HG02610 (cell line): ENCODE data around the gene SLC51A.
"Not testable (repeated sequence)": the region's sequence is repeated elsewhere in the genome, so short reads cannot be mapped to it uniquely, and the experiment has no call there.

Experiments used
- ATAC-seq: cut with Tn5 transposase; IDR thresholded peaks from one replicate; pipeline ENCODE4 v1.9.1; 2021; ENCODE audit warnings: mild to moderate bottlenecking, moderate library complexity; ENCODE audit not compliant: unreplicated experiment

The SLC51A gene

DNA sequence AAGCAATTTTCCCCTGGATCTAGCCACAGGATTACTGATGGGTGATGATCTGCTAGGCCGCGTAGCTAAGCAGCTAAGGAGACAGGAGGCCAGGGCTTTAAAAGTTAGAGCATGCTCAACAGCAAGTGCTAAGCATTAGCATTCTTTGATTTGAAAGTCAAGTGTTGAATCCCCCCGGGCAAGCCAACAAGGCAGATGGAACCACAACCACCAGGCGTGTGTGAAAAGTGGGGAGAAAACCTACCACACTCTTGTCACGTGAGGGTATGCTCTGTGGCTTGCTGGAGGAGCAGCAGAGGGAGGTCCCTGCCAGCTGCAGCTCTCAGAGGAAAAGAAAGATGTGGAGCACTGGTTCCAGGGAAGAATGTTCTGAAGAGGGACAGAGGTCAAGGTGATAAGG, 20.9 kb downstream of the SLC51A start:
- ATAC-seq: peak; percentile 37

DNA sequence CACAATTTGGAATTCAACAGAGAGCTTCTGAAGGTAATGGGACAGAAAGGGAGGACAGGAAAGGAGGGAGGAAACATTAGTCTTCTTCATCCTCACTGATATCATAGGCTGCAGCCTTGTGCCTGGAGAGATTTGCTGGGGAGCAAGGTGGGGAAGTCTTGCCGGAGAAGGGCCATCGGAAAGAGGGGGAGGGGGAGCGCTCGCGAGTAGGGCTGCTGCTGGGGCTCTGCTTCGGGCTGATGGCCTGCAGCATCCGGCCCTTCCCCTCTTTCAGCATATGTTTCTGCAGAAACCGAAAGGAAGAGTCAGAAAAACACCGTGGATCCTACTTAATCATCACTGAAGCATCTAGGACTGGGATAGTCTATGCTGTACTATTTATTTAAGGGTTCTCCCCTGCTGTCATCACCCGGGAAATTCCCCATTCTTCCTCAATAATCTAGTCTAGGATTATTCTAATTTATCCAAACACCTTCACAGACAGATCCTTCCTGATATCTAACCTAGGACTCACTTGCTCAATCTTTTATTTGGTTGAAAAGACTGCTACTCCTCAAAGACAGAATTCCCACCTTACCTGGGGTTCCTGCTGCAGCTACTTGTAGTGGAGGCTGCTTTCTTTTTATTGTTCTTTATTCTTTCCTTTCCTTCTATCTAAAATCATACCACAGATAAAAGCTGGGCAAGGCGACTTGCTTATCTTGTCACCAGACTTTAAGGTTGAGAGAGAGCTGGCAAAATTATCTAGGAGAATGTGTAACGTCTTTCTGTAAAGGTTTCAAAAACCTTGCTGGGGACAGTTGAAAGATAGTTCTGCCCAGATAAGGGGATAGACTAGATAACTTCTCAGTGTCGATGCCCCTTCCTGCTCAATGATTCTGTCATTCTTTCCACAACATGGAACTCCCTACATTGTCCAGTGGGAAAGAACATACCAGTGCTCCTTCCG, 22.6 kb downstream of the SLC51A start:
- ATAC-seq: no peak

DNA sequence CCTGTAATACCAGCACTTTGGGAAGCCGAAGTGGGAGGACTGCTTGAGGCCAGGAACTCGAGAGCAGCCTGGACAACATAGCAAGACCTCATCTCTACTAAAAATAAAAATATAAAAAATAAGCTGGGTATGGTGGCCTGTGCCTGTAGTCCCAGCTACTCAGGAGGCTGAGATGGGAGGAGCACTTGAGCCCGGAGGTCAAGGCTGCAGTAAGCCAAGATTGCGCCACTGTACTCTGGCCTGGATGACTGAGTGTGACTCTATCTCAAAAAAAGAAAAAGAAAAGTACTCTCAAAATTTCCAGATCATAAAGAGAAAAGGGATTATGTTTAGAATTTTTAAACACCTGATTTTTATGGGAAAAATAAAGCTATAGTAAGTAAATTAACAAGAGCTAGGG, 24.1 kb downstream of the SLC51A start:
- no peak for ATAC-seq

DNA sequence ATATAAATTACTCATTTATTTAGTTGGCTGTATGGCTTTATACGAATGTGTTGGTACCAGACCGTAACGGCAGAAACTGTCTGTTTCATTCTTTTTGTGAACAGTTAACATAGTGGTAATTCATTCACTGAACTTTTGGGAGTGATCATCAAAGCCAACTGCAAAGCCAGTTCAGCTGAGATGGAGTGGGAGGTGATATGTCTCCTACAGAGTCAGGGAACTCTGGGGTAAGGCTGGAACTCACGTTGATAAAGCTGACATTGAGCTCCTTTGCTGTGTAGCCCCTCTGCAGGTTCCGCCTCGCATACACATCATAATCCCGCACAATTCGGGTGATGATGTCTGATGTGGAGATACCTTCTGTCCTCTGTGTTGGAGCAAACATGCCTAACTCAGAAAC, 25.4 kb downstream of the SLC51A start:
- no peak for ATAC-seq

DNA sequence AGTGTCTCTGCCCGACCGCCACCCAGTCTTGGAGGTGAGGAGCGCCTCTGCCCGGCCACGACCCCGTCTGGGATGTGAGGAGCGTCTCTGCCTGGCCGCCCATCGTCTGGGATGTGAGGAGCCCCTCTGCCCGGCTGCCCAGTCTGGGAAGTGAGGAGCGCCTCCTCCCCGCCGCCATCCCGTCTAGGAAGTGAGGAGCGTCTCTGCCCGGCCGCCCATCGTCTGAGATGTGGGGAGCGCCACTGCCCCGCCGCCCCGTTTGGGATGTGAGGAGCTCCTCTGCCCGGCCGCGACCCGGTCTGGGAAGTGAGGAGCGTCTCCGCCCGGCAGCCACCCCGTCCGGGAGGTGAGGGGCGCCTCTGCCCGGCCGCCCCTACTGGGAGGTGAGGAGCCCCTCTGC, 27.8 kb downstream of the SLC51A start:
- not testable (repeated sequence) for ATAC-seq

DNA sequence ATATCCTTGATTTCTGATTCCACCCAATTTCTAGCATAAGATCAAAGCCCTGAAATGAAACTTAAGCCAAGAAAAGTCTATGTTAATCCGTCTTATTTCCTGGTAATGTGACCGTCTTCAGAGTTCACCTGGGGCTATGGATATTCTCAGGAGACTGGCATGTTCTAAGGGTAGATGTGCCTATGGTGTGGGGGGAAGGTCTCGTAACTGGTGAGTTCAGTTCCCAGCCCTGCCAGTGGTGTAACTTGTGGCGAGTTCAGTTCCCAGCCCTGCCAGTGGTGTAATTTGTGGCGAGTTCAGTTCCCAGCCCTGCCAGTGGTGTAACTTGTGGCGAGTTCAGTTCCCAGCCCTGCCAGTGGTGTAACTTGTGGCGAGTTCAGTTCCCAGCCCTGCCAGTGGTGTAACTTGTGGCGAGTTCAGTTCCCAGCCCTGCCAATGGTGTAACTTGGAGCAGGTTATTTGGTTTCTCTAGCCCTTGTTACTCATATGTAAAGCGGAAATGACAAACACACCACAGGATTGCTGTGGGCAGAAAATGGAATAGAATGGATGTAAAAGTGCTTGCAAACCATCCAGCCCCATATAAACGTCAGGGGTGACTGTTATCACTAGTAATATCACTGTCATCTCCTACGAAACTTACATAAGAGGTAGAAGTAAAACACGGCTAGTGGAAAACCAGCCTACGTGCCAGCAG, 30.4 kb downstream of the SLC51A start:
- no peak for ATAC-seq

DNA sequence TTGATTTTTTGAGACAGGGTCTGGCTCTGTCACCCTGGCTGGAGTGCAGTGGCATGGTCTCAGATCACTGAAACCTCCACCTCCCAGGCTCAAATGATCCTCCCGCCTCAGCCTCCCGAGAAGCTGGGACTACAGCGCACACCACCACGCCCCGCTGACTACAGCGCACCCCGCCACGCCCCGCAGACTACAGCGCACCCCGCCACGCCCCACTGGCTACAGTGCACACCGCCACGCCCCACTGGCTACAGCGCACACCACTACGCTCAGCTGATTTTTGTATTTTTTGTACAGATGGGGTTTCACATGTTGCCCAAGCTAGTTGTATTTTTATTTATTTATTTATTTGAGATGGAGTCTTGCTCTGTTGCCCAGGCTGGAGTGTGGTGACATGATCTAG, 35.6 kb downstream of the SLC51A start:
- no peak for ATAC-seq

DNA sequence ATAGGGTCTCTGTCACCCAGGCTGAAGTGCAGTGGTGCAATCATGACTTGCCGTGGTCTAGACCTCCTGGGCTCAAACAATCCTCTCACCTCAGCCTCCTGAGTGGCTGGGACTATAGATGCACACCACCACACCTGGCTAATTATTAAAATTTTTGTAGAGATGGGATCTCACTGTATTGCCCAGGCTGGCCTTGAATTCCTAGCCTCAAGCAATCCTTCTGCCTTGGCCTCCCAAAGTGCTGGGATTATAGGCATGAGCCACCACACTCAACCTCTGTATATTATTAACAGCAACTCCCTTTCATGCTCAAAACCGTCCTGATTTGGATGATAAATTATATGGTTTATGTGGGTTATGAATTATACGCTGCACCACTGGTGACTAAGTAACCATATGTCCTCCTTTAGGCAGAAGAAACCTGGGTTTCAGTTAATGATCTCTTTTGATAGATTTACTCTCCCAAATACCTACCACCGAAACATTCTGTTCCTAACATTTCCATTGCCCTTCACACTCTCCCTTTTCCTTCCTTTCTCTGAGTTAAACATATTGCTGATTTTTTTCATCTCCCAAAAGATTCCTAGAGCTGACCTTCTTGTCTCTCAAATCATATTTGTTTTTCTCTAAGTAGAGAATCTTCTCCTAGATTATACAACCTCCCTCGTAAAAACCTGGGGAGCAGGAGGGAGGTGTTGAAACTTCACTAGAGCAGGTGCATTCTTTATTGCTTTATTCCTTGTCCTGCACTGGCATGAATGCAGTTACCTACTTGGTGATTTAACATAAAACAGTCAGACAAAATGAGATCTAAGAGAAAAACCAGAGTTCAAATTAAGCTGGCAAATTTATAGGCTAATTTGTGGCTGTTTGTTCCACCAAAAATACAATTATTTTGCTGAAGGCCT, 38.3 kb downstream of the SLC51A start:
- no peak for ATAC-seq

DNA sequence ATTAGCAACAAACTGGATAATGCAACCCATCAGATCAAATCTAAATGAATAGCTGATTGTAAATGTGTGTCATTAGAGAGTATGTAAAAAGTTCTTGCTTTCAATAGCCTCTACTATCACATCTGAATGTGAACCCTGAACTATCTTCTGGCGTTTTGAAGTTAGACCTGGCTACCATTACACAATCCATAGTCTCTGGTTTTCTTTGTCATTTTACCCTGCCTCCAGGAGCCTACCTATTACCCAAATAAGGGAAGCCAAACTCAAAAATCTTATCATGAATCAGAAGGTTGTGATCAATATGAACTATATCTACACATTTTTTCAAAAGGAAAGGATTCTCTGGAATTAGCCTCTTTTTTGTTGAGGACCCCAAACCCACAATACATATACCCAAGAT, 39.4 kb downstream of the SLC51A start:
- ATAC-seq: no peak

DNA sequence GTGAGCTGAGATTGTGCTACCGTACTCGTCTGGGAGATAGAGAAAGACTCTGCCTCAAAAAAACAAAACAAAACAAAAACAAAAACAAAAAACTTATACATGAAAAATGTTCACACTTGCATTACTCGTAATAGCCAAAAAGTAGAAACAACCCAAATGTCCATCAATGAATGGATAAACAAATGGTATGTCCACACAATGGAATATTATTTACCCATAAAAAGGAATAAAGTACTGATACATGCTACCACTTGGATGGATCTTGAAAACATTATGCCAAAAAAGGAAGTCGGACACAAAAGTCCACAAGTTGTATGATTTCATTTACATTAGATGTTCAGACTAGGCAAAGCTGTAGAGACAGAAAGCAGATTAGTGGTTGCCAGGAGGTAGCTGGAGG, 44.5 kb downstream of the SLC51A start:
- ATAC-seq: no peak

DNA sequence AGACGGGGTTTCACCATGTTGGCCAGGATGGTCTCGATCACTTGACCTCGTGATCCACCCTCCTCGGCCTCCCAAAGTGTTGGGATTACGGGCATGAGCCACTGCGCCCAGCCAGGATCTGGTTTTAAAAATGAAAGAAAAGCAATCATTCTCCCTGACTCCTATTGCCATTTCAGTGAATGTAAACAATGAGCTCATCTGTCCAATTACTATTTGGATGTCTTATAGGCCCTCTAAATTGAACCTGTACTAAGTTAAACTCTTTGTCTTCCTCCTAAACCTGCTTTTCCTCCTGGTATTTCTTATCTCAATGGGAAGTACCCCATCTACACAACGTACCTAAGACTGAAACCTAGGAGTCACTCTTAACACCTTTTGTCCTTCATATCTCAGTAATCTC, 47.5 kb downstream of the SLC51A start:
- ATAC-seq: no peak

DNA sequence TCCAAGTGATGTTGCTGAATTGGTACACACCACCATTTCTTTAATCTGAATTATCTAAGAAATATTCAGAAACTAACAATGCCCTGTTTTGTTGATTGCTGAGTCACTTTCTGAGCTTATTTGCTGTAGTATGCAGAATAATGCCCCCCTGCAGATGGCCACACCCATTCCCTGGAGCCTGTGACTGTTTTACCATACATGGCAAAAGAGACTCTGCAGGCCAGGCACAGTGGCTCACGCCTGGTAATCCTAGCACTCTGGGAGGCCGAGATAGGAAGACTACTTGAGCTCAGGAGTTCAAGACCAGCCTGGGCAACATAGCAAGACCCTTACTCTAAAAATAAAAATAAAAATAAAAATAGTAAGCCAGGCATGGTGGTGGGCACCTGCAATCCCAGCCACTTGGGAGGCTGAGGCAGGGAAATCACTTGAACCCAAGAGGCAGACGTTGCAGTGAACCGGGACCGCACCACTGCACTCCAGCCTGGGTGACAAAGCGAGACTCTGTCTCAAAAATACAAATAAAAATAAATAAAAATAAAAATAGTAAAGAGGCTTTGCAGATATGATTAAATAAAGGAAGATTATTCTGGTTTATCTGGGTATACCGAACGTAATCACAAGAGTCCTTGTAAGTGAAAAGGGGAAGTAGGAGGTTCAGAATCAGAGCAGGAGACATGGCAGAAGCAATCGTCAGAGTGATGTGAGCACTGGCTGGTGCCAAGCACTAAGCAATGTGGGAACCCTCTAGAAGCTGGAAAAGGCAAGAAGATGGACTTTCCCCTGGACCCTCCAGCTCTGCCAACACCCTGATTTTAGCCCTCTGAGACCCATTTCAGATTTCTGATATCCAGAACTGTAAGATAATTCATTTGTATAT, 52.2 kb downstream of the SLC51A start:
- ATAC-seq: no peak

DNA sequence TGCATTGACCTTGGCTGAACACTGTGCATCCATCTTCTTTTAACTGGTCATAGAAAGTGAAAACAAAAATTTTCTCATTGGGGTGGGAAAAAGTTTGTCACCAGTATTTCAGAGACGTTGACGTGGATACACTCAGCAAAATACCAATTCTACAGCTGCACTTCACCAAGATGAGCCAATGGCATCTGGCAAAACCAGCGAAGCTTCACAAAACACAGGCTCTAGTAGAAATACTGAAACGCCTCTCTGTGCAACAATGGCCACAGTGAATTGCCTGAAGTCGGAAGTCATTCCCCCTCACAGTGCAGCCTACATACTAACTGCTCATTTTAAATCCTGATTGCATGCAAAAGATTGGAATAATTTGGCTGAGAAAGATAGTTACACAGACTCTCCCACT, 54.2 kb downstream of the SLC51A start:
- ATAC-seq: no peak

DNA sequence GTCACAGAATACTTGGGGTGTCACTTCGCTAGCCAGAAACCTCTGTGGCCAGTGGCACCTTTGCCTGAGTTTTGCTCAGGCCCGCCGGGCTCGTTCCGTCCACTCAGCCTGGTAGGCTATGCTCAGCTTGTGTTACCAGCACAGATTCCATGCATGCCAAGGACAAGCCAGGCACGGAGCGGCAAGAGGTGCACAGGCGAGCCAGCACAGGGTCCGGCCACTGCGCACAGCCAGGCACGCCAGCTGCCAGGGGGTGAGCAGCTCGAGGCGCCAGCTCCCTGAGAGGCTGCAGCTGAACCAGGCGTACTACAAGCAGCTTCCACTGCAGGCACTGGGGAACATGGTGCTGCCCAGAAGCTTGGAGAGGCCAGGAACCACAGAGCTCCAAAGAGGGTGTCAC, 56.5 kb downstream of the SLC51A start:
- no peak for ATAC-seq

DNA sequence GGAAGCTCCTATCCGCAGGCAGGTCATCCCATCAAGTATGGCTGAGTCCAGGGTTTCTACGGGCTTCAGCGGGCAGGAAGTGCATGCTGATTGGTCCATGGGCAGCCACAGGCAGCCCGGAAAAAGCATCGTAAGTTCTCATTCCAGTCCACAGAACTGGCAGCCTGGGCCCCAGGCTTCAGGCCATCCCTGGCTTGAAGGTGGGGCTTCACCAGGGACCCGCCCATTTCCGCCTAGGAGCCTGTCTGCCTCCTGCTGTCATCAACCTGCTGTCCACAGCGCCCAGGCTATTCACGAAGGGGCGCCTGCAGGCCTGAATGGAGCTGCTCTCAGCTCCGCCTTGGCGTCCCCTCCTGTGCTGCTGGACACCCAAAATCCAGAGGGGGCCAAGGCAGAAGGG, 57.3 kb downstream of the SLC51A start:
- no peak for ATAC-seq

DNA sequence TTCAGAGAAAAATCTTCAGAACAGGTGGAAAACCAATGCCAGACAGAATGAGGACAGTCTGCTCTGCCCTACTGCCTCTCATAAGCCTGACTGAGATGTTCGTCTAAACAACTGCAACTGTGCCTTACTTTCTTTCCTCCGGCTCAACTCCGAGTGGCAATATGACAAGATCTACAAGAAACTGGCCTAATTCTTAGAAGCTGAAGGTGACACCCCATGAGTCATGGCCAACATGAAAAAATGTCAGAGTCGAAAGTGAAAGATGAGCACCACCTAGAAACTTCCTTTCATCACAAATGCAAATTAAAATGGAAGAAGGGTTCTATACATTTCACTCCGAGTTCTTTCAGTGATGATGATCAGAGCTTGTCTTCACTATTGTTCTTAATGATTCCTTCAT, 58.3 kb downstream of the SLC51A start:
- ATAC-seq: peak; percentile 83

DNA sequence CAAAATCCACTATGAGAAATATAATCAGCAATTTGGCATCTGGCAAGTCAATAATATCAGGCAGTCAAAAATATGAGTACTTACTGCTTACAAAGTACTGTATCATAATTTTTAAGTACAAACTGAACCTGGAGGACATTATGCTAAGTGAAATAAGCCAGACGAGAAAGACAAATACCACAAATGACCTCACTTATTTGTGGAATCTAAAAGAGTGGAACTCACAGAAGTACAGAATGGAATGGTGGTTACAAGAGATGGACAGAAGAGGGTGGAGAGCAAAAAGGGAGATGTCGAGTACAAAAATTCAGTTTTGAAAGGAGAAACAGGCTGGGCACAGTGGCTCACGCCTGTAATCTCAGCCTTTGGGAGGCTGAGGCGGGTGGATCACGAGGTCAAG, 58.8 kb downstream of the SLC51A start:
- ATAC-seq: no peak

DNA sequence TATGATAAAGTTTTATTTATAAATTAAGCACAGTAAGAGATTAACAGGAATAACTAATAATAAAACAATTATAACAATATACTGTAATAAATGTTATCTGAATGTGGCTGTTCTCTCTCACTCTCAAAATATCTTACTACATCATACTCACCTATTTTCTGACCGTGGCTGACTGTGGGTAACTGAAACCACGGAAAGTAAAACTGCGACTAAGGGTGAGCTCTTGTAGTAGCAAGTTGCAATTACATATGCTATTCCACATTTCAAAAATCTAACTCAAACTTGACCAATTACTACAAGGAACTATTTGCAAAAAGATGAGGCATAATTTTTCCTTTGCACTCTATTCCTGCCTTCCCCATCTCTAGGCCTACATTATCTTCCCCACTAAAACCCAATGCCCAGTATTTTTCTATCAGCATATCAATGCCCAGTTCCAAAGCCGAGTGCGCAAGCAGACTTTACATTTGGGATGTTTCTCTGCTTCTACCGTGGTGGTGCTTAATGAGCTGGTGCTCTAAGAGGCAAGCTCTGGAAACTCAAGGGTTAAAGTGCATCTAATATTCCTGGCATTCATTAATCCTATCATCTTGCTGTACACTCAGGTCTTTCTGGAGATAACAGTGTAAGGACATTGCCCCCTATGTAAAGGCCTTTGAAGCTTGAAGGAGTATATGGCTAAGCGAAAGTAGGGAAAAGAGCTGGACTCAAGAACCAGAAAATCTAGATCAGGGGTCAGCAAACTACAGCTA, 64.5 kb downstream of the SLC51A start:
- peak; percentile 76 for ATAC-seq

DNA sequence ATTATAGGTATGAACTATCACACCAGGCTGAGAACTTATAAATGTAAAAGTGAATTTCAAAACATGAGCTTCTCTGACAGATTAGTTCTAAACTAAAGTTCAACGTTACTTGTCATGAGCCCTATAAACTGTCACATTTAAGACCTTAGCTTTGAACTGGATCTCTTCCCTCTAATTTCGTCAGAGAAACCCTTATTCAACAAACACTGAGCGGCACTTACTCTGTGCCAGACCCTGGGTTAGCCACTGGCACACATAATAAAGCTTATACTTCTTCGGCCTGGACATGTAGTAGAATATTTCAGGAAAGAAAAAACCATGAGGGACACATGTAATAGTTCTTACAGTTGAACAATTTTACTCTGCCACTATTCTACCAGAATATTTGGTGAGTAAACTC, 65.6 kb downstream of the SLC51A start:
- ATAC-seq: no peak
